K562 (cell line): ENCODE results near the gene CACNA2D3. TPM values are rescaled to one million over a fixed set of nuclear protein-coding genes. Genes with fewer than 3 reads are reported as not detected.

Source experiments
- ATAC-seq: fragments of 200-7000 bp; cut with Tn5 transposase; 3 replicates; pipeline ENCODE4 v1.9.1; 2020; ENCODE audit warnings: moderate library complexity
- BruUV-seq: library from RNA; stranded (reverse); fragments of 400-500 nt; replicated peaks from 2 replicates; lab custom pipeline; 2021; lab: Mats Ljungman, UMichigan
- CTCF ChIA-PET: fragments of 300-600 bp; formaldehyde crosslinking; extraction: SDS; loops from one replicate; lab custom pipeline; 2021; ENCODE audit warnings: low intra/inter-chr PET ratio; lab: Yijun Ruan, JAX
- POLR2A ChIA-PET: fragments of 300-600, 350-650 bp; sonication (Branson Sonifier 250); formaldehyde crosslinking; extraction: SDS; loops from one replicate; lab custom pipeline; 2021; ENCODE audit warnings: antibody characterized with exemption, inconsistent platforms; lab: Yijun Ruan, JAX
- DNase-seq, 4 experiments: peaks; one replicate each; pipeline versions ENCODE4 v3.0.0 to v3.0.0-alpha.2; 2011 to 2018; ENCODE audit warnings: low spot score in 3 of 4, mixed read lengths in 3 of 4; ENCODE audit errors: extremely low read depth in 1 of 4
- FAIRE-seq: peaks from 2 replicates; lab custom pipeline; 2011; peaks lifted over from hg19 to GRCh38; lab: Jason Lieb, UNC
- H2AFZ ChIP-seq: 2 replicates; pipeline ENCODE4 v1.6.0; 2011; ENCODE audit warnings: low read depth, low read length, control low read depth, inconsistent platforms
- H3K27ac ChIP-seq: fragments of 200-600 bp; 3 replicates; pipeline ENCODE4 v1.8.0; 2011; ENCODE audit warnings: low read depth, mild to moderate bottlenecking, control low read depth, inconsistent platforms, low read length, moderate library complexity, mixed read lengths; ENCODE audit errors: extremely low read depth
- H3K27me3 ChIP-seq, 2 experiments: fragments of 300-600 bp in 1 of 2; 2 replicates in 1 of 2; 3 replicates in 1 of 2; pipeline versions ENCODE4 v1.6.0 to v1.8.0; 2011; ENCODE audit warnings: inconsistent platforms in 2 of 2, low read length in 2 of 2, mild to moderate bottlenecking in 1 of 2, mixed read lengths in 1 of 2, moderate library complexity in 1 of 2; ENCODE audit not compliant: control insufficient read depth in 2 of 2, insufficient read depth in 2 of 2
- H3K36me3 ChIP-seq: fragments of 300-600 bp; 3 replicates; pipeline ENCODE4 v1.8.0; 2011; ENCODE audit warnings: mild to moderate bottlenecking, low read length, inconsistent platforms; ENCODE audit not compliant: control insufficient read depth, insufficient read depth
- H3K4me1 ChIP-seq, 2 experiments: fragments of 200-600 bp in 1 of 2; replicated peaks in 1 of 2; 2 replicates in 1 of 2; 3 replicates in 1 of 2; pipeline versions ENCODE4 v1.5.1 to v1.8.0; 2011; ENCODE audit warnings: inconsistent platforms in 2 of 2, low read length in 2 of 2, mild to moderate bottlenecking in 1 of 2, mixed read lengths in 1 of 2, moderate library complexity in 1 of 2; ENCODE audit not compliant: control insufficient read depth in 2 of 2, insufficient read depth in 2 of 2
- H3K4me2 ChIP-seq: 2 replicates; pipeline ENCODE4 v1.6.1; 2011; ENCODE audit warnings: low read length, control low read depth, inconsistent platforms, mixed read lengths; ENCODE audit not compliant: insufficient read depth
- H3K4me3 ChIP-seq: fragments of 200-600 bp; sonication (generic), shearing (Covaris generic); 2 replicates; pipeline ENCODE4 v1.5.1; 2016; ENCODE audit warnings: control low read depth, inconsistent platforms
- H3K79me2 ChIP-seq: fragments of 200-600 bp; 3 replicates; pipeline ENCODE4 v1.8.0; 2011; ENCODE audit warnings: low read length, inconsistent platforms; ENCODE audit not compliant: control insufficient read depth, insufficient read depth
- H3K9ac ChIP-seq, 2 experiments: 2 replicates each; pipeline versions ENCODE4 v1.6.0 to v1.6.1; 2011; ENCODE audit warnings: low read depth in 2 of 2, low read length in 2 of 2, control low read depth in 1 of 2, inconsistent platforms in 1 of 2, mild to moderate bottlenecking in 1 of 2, mixed read lengths in 1 of 2; ENCODE audit not compliant: insufficient read depth in 1 of 2
- H3K9me1 ChIP-seq: one replicate; pipeline ENCODE4 v1.6.0; 2011; ENCODE audit warnings: inconsistent platforms, mild to moderate bottlenecking, low read length, moderate library complexity; ENCODE audit not compliant: control insufficient read depth, insufficient read depth
- H3K9me3 ChIP-seq: replicated peaks from 2 replicates; pipeline ENCODE4 v1.5.1; 2011; ENCODE audit warnings: low read depth, low read length, inconsistent platforms; ENCODE audit not compliant: control insufficient read depth, insufficient read depth
- H4K20me1 ChIP-seq: replicated peaks from 2 replicates; pipeline ENCODE4 v1.6.1; 2011; ENCODE audit warnings: low read length, inconsistent platforms, mixed read lengths; ENCODE audit not compliant: control insufficient read depth, insufficient read depth
- CHD4 ChIP-seq: fragments of 200-600 bp; sonication (generic); IDR thresholded peaks from 3 replicates; pipeline ENCODE4 v1.6.1; 2012; ENCODE audit warnings: low read depth, mild to moderate bottlenecking, mixed read lengths, low read length, inconsistent platforms; ENCODE audit not compliant: insufficient read depth, insufficient replicate concordance, poor library complexity, severe bottlenecking
- DDX20 ChIP-seq: fragments of 450-650 bp; IDR thresholded peaks from 2 replicates; pipeline ENCODE4 v1.6.1; 2016; ENCODE audit warnings: missing genetic modification characterization, low read depth, mild to moderate bottlenecking, missing compliant biosample characterization, moderate library complexity
- HNRNPL ChIP-seq: fragments of 200-400 bp; formaldehyde crosslinking; IDR thresholded peaks from 2 replicates; pipeline ENCODE4 v1.6.1; 2017; ENCODE audit warnings: low read depth, mild to moderate bottlenecking, low read length
- TRIM28 ChIP-seq: fragments of 450-650 bp; IDR thresholded peaks from 2 replicates; pipeline ENCODE4 v1.6.1; 2017
- WGBS: fragments of 100-300 bp; shearing (Covaris generic); methylation state at CpG from one replicate; pipeline ENCODE4 v1.1.6; 2016; ENCODE audit warnings: low coverage, mixed read lengths; ENCODE audit not compliant: insufficient coverage; ENCODE audit errors: missing lambda C conversion rate; 5-methylcytosine and 5-hydroxymethylcytosine counted together
- in situ Hi-C: fragments of 300-500 bp; cut with MboI; formaldehyde crosslinking; loops from 4 replicates; pipeline ENCODE4 v1.15.0; 2018; ENCODE audit warnings: inconsistent platforms, mixed read lengths
- intact Hi-C: fragments of 100-400 bp; cut with micrococcal nuclease; formaldehyde crosslinking; loops from 2 replicates; pipeline ENCODE4 v1.14.2; 2022
- polyA plus RNA-seq, 8 experiments: library from polyadenylated mRNA; depleted of rRNA in 4 of 8; stranded (reverse) in 5 of 8; unstranded in 3 of 8; fragments of >200 nt; fragmentation: Nextera tagmentation in 2 of 8; fragmentation: Illumina TruSeq in 1 of 8; extraction: Ambion mirVana in 2 of 8; extraction: Trizol in 1 of 8; gene quantifications; 2 replicates each; pipeline versions ENCODE4 v1.2.1 to v1.2.3, GENCODE V29; 2011 to 2014; ENCODE audit warnings: inconsistent platforms in 1 of 8, missing spikeins in 1 of 8
- total RNA-seq, 7 experiments: library from RNA; depleted of rRNA in 6 of 7; stranded (reverse); fragments of >200 nt in 6 of 7; fragmentation: Illumina TruSeq in 2 of 7; extraction: Trizol in 2 of 7; gene quantifications; 2 replicates each; pipeline versions ENCODE4 v1.2.1 to v1.2.3, GENCODE V29; 2011 to 2021; ENCODE audit warnings: low replicate concordance in 1 of 7
- TF ChIP-seq, protein P1 (sequence below): fragments of 250-450 bp; sonication (Bioruptor Pico); IDR thresholded peaks from 2 replicates; pipeline ENCODE4 v1.5.1; 2021; ENCODE audit warnings: mild to moderate bottlenecking

The CACNA2D3 gene
- total and polyA plus RNA-seq, 9 of the 15 experiments (the other 6 are each of a cell fraction or from before 2014, with no cell fraction given), result 0.01 TPM; not detected in 8

DNA sequence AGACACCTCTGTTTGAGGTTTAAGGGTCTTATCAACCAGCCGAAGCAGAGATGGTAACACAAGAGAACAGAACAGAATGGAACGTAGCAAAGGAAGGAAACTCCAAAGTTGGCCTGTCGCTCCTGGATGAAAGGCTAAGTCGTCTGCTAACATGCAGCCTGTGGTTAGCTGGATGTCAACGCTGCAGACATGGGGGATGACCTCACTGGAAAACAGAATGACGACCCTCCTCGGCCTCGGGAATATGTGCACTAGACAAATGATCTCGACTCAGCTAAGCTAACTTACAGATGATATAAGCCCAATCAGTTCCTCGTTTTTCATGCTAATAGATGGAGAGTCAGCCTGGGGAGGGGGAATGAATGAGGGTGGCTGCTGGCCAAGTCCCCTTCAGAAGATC lies 983.3 kb downstream of the CACNA2D3 start:
- no TSS peak for BruUV-seq
- Histone ChIP-seq H2AFZ (no peak overlapping the region), H3K27ac (no peak overlapping the region), H4K20me1 (no peaks in the 10 kb centered on the region), H3K4me2 (no peak overlapping the region), H3K79me2 (no peaks in the 10 kb centered on the region)
- WGBS, result 0% methylated on average over 10 of the region's 10 CpGs
- ChIA-PET CTCF (no interaction called here), POLR2A (no interaction called here)
- TF ChIP-seq CHD4, result no peak
- no peak for TF ChIP-seq HNRNPL
- no peak for TF ChIP-seq TRIM28
- no peak for TF ChIP-seq DDX20 (tag)
- TF ChIP-seq, protein P1, sequence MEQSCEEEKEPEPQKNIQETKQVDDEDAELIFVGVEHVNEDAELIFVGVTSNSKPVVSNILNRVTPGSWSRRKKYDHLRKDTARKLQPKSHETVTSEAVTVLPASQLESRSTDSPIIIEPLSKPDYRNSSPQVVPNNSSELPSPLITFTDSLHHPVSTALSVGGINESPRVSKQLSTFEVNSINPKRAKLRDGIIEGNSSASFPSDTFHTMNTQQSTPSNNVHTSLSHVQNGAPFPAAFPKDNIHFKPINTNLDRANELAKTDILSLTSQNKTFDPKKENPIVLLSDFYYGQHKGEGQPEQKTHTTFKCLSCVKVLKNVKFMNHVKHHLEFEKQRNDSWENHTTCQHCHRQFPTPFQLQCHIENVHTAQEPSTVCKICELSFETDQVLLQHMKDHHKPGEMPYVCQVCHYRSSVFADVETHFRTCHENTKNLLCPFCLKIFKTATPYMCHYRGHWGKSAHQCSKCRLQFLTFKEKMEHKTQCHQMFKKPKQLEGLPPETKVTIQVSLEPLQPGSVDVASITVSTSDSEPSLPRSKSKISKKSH (CRISPR knock-in tag), result no peak
- TF ChIP-seq, all 486 proteins: peak for 0
- H3K27me3 ChIP-seq, result no peaks in the 10 kb centered on the region
- H3K4me3 ChIP-seq, result no peak overlapping the region
- DNase-seq (no peak), FAIRE-seq (no peak), ATAC-seq (no peak)
- intact Hi-C loops (no loop called here), in situ Hi-C loops (no loop called here)
- H3K9me1 ChIP-seq, result no peaks in the 10 kb centered on the region
- H3K9me3 ChIP-seq, result no peaks in the 10 kb centered on the region
- no peaks in the 10 kb centered on the region for H3K4me1 ChIP-seq
- H3K36me3 ChIP-seq, result no peaks in the 10 kb centered on the region
- no peak overlapping the region for H3K9ac ChIP-seq
